ENCODE results near the gene REG1A. TPM values are rescaled to one million over a fixed set of nuclear protein-coding genes. Genes with fewer than 3 reads are reported as not detected.

Gene REG1A
- total RNA-seq, 1 experiment from 2014 or later = 4.8 TPM

GRCh38 chr2:79071078-79071477, 49.2 kb upstream of the REG1A start (continued):
- no peak for TF ChIP-seq E2F4 (CRISPR knock-in tag; IDR thresholded peaks at IDR 0.05; ENCODE audit: borderline replicate concordance, low read depth)

- Mint-ChIP-seq H3K4me1 (peaks cover 12% of the 10 kb centered on the region), H3K27ac (no peak overlapping the region), H3K27me3 (ENCODE audit: low read depth) (no peaks in the 10 kb centered on the region; the same call in 1 of the 2 replicates), H3K9me3 (peaks cover 7% of the 10 kb centered on the region; the same call in 1 of the 2 replicates), H3K4me3 (no peak overlapping the region), H3K36me3 (no peaks in the 10 kb centered on the region)
- ChIA-PET POLR2A (no interaction called here), CTCF (no interaction called here)
- no peak for TF ChIP-seq ARID4B (CRISPR knock-in tag; IDR thresholded peaks at IDR 0.05; ENCODE audit: borderline replicate concordance)
- TF ChIP-seq ZNF263 (CRISPR knock-in tag; IDR thresholded peaks at IDR 0.05; ENCODE audit: low read depth) = no peak
- no peak for TF ChIP-seq GTF2I (CRISPR knock-in tag; conservative IDR thresholded peaks at IDR 0.05)
- TF ChIP-seq ZNF396 (CRISPR knock-in tag; IDR thresholded peaks at IDR 0.05; ENCODE audit: borderline replicate concordance) = no peak
- no peak for TF ChIP-seq E2F1 (CRISPR knock-in tag; IDR thresholded peaks at IDR 0.05)
- no peak for TF ChIP-seq ETV6 (CRISPR knock-in tag; IDR thresholded peaks at IDR 0.05)
- no peak for TF ChIP-seq ELF4 (CRISPR knock-in tag; IDR thresholded peaks at IDR 0.05; ENCODE audit: low read depth)
- no peak for TF ChIP-seq SMAD3 (CRISPR knock-in tag; IDR thresholded peaks at IDR 0.05; ENCODE audit: borderline replicate concordance)
- no peak for TF ChIP-seq TP53 (CRISPR knock-in tag; IDR thresholded peaks at IDR 0.05)
- TF ChIP-seq ZNF317 (CRISPR knock-in tag; IDR thresholded peaks at IDR 0.05; ENCODE audit: borderline replicate concordance, low read depth) = no peak
- no peak for TF ChIP-seq HMGXB4 (CRISPR knock-in tag; IDR thresholded peaks at IDR 0.05)
- no peak for TF ChIP-seq NFATC4 (CRISPR knock-in tag; IDR thresholded peaks at IDR 0.05)
- no peak for TF ChIP-seq RELA (CRISPR knock-in tag; IDR thresholded peaks at IDR 0.05; ENCODE audit: borderline replicate concordance)
- no peak for TF ChIP-seq ZMAT4 (CRISPR knock-in tag; IDR thresholded peaks at IDR 0.05)
- TF ChIP-seq SP1 (CRISPR knock-in tag; conservative IDR thresholded peaks at IDR 0.05) = no peak
- no peak for TF ChIP-seq ZNF423 (CRISPR knock-in tag; IDR thresholded peaks at IDR 0.05)
- TF ChIP-seq ZNF532 (CRISPR knock-in tag; IDR thresholded peaks at IDR 0.05; ENCODE audit: borderline replicate concordance) = no peak
- TF ChIP-seq ZNF121 (CRISPR knock-in tag; IDR thresholded peaks at IDR 0.05) = no peak
- TF ChIP-seq AFF4 (CRISPR knock-in tag; IDR thresholded peaks at IDR 0.05; ENCODE audit: borderline replicate concordance) = no peak
- no peak for ATAC-seq
- DNase-seq (ENCODE audit: low spot score) = no peak
Observed at GRCh38 chr2:79082987-79083386, 37.3 kb upstream of the REG1A start.
